LoVo (cell line): ENCODE measurements around the gene CDX1.

Experiments
- DNase-seq: peaks from one replicate; pipeline ENCODE4 v3.0.0-alpha.2; 2016; ENCODE audit warnings: low spot score

CDX1 gene

DNA sequence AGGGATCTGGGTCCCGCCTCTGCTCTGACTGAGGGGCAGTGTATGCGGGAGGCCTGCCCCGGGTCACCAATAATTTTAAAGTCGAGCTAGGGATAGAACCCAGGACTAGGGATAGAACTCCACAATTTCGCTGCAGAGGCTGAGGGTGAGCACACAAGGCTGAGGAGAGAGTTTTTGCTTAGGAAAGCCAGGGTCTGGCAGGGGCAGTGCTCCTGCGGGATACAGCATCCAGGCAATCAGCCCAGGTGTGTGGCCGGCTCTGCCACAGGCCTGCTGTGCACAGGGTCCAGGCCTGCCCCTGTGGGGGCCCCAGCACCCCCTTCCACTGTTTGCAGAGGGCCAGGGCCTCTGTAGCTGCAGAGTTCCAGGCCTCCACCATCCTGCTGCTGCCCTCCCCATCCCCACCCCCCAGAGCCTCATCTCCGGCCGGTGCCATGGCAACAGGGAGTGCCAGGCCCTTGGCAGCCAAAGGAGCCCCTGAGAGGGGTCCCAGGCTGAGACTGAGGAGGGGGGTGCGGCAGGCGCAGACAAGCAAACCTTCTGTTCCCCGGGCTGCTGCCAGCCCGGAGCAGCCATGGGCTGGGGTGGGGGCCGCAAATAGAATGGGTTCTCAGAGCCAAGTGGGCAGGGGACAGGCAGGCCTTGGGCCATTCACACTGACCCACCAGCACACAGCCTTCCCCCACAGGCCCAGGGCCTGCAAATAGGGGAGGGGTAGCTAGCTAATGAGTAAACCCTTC, 19.5 kb upstream of the CDX1 start:
- DNase-seq, result no peak

DNA sequence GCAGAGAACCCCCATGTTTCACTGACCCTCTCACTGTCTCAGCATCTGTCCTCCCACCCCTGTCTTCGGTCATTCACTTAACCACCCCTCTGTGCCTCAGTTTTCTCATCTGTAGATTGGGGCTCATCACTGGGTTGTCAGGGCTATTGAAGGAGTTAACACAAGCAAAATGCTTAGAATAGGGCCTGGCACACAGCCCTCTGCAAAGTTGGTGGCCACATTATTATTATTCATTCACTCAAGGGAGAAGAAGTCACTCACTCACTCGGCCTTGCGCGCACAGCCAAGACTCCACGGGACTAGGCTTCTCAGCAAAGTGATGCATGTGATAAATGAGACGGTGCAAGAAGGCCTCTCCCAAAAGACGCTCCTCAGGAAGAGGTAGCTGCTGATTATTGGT, 18.9 kb upstream of the CDX1 start:
- no peak for DNase-seq

DNA sequence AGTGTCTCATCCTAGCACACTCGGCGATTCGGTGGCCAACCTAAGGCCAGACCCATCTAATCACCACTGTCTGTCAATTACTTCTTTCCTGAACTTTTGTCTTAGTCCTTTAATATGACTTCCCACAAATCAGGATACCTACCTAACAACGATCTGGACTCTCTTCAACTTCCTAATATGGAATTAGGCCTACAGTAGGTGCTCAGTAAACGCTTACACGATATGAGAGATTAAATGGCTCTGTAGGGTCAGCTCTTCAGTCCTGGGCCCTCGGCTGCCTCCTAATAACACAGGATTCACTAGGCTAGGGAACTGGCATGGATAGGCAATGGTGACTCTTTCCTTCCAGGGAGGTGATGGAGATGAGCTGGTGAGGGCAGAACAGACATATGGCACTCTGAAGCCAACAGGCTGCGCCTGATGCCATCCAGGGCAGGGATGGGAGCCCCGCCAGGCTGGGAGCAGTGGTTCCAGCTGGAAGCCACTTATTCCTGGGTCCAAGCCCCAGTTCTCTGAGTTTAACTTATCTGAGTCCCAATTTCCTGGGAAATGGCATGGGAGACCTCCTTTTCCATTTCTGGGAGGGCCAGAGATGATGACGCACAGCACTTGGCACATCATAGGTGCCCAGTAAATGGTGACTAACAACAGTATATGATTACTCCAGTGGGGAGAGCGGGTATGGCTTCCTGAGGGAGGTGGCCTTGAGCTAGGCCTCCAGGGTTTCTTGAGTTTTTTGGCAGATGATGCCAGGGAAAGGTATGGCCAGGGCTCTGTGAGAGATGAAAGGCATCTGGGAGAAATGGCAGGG, 18.3 kb upstream of the CDX1 start:
- no peak for DNase-seq

DNA sequence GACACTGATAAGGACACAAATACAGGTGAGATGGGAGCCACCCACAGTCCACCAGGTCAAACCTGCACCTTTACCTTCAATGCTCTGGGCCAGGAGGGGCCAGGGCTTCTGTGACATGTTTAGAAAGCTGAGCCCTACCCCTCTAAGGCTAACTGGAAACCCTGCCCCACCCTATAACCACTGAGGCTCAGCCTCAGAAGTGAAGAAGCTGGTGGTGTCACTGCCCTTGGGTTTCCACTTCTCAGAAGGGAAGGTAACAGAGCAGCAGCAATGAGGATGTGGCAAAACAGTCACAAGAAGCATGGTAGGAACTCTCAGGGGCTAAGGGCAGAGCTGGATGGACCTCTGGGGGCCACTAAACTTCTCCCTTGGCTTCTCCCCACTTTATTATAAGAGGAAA, 17.0 kb upstream of the CDX1 start:
- no peak for DNase-seq

DNA sequence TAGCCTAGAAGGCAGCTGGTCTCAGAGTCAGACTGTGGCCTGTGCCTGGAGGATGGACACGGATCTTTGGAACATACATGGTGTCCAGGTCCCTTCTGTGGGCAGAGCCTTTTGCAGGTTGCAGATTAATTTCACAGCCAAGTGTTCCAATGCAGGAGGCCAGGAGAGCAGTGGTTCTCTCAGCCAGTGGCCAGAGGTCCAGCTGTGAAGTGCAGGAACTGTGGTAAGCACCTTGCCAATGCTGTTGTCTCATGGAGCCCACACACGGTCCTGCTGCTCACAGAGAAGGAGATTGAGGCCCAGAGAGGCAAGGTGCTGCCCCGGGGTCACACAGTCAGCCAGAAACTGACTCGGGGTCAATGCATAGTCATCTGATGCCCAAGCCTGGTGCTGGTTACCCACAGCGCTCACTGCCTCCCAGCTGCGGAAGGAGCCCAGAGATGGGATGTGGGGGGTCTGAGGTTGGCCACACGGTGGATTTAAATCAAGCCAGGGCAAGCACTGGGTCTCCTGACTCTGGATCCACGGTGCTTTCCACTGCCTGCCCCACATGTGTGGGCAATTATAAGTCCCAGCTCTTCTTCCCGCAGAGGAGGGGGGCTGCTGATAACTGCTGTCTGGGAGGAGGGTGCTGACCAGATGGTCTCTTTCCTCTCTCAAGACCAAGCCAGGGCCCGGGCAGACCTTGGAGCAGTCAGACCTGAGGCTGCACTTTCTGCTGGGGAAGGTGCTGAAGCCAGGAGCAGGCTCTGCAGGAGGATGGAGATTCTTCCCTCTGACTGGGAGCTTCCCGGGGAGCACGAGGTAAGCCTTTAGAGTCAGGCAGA, 13.7 kb upstream of the CDX1 start:
- no peak for DNase-seq

DNA sequence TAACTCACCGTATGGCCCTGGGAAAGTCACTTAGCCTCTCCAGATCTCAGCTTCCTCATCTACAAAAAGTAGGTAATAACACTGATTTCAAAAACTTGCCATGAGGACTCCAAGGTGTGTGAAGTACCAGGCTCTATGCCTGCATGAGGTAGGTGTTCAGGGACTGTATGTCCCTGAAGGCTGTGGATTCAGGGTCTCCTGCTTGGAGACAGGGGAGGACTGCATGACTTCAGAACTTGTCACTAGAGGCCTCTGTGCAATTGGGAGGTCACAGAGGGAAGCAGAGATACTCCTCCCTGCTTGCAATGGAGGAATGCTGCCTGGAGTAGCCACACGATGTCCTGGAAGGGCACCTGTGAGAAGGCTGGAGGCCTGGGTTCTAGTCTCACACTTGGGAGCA, 13.1 kb upstream of the CDX1 start:
- DNase-seq, result no peak

DNA sequence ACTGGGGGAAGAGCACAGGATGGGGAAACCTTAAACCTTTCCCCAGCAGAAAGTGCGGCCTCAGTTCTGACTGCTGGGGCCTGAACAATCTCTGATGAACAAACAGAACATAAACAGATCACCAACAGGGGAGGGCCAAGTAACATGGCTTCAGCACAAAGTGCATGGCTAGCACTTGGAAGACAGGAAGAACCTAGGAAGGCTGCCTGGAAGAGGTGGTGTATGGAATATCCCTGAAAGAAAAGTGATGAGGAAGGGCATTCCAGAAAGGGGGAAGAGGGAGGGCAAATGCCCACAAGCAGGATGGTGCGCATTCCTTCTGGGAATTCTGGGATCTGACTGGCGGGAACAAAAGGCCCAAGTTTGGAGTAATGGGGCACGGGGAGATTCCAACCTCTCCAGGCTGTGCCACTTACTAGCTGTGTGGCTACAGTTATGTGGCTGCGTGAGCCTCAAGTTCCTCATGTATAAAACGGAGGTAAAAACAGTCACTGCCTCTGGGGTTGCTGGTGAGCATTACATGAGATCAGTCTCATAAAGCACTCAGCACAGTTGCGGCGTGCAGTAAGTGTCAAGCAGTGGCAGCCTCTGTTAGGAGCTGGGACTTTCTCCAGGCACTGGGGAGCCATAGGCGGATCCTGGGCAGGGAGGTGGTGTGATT, 12.5 kb upstream of the CDX1 start:
- DNase-seq, result no peak

DNA sequence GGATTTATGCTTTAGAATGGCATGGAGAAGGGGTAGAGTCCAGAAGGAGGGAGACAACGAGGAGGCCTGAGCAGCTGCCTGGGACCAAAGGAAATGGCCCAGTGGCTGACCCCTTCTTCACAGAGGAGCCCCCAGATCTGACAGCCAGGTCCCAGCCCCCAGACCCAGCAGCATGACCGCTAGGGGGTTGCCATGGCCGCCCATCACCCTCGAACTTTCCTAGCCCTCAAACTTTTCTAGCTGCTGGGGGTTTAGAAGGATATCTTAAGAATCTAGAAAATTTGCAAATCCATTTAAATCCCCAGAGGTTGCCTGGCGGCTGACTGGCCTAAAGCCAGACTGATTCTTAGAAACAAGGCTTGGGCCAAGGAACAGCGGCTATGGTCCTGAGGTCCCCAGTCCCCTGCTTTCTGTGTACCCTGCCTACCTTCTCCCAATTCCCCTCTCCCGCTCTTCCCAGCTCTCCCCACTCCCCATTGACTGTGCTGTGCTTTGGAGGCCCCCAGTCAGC, 11.9 kb upstream of the CDX1 start:
- DNase-seq, result no peak

- DNase-seq, result no peak
Measured at GRCh38 chr5:150155258-150156026, 11.1 kb upstream of the CDX1 start, which contains the start of gene PDGFRB. TSS of gene PDGFRB (minus strand) at chr5:150155845. CDS start at chr5:150137047, 18,798 bp downstream.

DNA sequence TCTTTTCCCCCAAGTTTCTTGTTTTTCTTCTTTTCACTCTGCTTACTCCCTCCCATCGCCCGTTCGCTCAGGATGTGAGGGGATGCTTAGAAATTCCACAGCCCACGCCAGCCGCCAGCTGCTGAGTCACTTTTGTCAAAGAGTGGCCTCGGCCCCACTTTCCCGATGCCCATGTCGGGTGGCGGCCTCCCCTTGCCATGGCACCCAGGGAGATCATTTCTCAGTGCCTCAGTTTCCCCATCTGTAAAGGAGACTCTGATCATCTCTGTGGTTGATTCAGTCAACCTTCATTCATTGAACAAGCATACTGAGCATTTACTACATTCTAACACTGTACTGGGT, 10.6 kb upstream of the CDX1 start:
- DNase-seq, result no peak

GRCh38 chr5:150156540-150156939, 10.0 kb upstream of the CDX1 start:
- DNase-seq, result no peak

DNA sequence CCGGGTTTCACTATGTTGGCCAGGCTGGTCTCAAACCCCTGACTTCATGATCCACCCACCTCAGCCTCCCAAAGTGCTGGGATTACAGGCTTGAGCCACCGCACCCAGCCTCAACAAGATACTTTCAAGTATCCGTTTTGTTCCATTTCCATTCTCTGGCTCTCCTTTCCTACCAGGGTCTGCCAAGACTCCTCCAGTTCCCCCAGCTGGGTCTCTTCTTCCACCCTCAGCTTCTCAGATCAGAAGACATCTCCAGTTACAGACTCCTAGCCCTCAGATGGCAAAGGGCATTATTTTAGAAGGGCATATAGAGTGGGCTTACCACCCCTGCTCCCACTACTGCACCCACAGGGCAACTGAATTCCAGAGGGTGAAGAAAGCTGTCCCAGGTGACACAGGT, 9.4 kb upstream of the CDX1 start:
- no peak for DNase-seq

DNA sequence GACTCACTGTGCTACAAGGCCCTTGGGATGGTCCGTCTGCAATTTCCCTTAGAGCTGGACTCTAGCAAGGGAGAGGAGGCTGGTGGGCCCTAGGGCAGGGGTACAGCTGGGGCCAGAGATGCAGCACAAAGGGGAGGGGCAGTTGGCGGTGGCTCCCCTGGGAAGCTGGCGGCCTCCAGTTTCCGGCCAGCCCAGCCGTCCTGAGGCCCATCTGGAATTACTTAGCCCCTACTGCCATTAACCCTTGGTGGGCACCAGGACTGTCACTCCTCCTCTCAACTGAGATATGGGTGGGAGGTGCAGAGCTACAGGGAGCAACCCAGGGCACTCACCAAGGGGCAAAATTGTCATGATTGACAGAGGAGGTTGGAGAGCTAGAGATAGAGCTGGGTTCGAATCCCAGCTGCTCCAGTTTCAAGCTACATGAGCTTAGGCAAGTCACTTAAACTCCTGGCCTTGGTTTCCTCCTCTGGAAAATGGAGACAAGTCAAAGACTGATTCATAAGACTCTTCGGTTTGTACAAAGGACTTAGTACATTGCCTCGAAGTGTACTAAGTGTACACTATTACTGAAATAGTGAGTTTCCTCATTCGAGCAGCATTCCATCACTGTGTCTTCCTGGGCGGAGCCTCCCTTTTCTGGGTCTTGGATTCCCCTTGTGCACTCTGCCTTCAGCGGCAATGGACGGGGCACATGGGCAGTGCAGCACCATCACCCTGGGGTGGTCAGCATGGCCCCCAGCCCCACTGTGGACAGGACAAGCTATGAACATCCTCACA, 8.2 kb upstream of the CDX1 start:
- DNase-seq, result no peak

- no peak for DNase-seq
Measured at GRCh38 chr5:150159031-150159430, 7.5 kb upstream of the CDX1 start.

DNA sequence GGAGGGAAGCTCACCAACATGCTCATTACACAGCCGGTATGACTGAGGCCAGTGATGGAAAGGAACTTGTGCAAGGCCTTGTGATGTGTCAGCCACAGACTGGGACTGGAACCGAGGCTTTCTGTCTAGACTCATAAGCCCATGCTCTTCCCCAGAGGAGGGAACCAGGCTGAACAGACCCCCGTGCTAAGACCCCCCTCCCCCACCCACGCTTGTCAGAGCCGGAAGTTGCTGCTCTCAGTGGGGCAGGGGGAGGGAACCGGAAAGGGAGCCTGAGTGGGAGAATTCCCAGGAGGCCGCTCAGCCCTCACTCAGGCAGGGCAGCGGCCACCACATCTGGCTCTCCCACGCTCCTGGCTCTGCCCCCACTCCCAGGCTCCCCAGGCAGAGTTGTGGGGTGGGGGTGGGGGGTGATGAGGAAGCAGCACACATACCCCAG, 6.8 kb upstream of the CDX1 start:
- no peak for DNase-seq

- DNase-seq, result no peak
Measured at GRCh38 chr5:150160448-150161081, 6.0 kb upstream of the CDX1 start.

DNA sequence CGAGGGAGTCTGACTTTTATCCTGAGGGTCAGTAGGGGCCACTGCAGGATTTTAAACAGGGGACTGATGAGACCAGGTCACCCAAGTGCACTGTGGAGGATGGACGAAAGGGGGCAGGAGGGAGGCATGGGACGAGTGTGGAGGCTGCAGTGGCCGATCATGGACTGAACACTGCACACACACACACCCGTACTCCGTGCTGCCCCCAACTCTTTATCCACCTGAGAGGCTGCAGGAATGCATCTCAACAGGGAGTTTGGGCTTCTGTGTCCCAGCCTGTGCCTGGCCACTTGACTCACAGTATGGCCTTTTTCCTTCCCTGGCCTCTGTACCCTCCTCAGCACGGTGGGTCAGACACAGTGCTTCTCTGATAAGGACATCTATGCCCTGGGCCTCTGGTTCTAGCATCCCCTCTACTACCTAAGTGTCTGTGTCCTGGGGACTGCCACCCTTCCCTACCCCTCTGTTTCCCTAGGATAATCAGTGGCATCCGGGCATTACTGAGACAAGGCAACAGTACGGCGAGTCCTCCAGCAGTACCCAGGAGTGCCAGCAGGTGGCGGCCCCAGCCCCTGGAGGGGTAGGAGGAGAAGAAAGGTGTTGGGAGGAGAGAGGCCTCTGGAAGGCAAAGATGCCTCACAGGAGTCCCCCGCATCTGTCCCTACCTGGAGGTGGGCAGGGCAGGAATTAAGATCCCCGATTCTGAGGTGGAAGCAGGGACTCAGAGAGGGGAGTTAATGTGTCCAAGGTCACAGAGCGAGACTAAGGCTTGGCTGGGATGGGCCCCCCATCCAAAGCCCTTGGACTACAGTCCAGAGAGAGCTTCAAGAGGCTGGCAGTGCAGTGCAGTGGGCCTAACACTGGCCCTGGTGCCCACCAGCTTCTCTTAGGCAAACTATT, 5.1 kb upstream of the CDX1 start:
- peak; percentile 80 for DNase-seq

DNA sequence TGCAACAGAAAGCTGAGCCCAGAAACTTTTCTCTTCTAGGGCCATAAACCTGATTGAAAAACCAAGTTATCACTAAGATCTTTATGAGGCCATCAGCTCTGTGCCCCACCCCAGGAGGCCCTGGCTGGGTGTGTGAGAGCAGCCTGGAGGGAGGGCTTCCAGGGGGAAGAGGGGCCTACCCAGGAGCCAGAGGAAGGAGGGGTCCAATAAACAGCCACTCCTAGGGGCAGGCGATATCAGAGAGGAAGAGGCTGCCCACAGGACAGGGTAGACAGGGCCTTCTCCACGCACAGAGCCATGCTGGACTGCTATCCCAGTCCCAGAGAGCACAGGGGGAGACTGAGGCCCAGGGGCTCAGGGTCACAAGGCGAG, 4.5 kb upstream of the CDX1 start:
- peak; percentile 83 for DNase-seq

DNA sequence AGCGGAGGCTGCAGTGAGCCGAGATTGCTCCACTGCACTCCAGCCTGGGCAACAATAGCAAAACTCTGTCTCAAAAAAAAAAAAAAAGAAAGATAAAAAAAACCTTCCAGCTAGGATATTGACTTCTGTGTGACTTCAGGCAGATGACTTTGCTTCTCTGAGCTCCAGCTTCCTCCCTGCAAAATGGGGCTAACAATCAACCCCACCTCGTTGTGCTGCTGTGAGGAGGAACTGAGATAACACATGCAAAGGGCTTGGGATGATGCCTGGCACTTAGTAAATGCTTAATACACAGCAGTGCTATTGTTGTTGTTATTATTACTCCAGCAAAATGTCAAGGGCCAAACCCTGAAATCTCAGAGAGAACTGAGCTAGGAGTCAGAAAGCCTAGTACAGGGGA, 3.5 kb upstream of the CDX1 start:
- DNase-seq, result no peak
